GM12878 (cell line): ENCODE measurements around the gene TIPIN. TPM values are rescaled to one million over a fixed set of nuclear protein-coding genes. Genes with fewer than 3 reads are reported as not detected.

Experiments
- ATAC-seq: fragments of 200-7000 bp; cut with Tn5 transposase; 3 replicates; pipeline ENCODE4 v1.9.1; 2020; ENCODE audit warnings: mild to moderate bottlenecking, moderate library complexity
- BruUV-seq: library from RNA; stranded (reverse); fragments of 400-500 nt; replicated peaks from 2 replicates; lab custom pipeline; 2021; lab: Mats Ljungman, UMichigan
- CTCF ChIA-PET: fragments of 300-600 bp; sonication (Branson Sonifier 250); formaldehyde crosslinking; extraction: SDS; loops from one replicate; lab custom pipeline; 2021; ENCODE audit warnings: inconsistent platforms; lab: Yijun Ruan, JAX
- POLR2A ChIA-PET: fragments of 350-600 bp; formaldehyde crosslinking; extraction: SDS; loops from one replicate; lab custom pipeline; 2021; ENCODE audit warnings: inconsistent platforms; lab: Charles Lee
- RAD21 ChIA-PET: fragments of 300-600 bp; sonication (Branson Sonifier 250); formaldehyde crosslinking; loops from one replicate; lab custom pipeline; 2023; ENCODE audit warnings: antibody characterized with exemption; ENCODE audit not compliant: unreplicated experiment; lab: Charles Lee
- SMC1A ChIA-PET: fragments of 300-600 bp; sonication (Branson Sonifier 250); formaldehyde crosslinking; loops from one replicate; lab custom pipeline; 2023; ENCODE audit not compliant: unreplicated experiment, uncharacterized antibody; lab: Charles Lee
- DNase-seq: peaks from one replicate; pipeline ENCODE4 v3.0.0-alpha.2; 2011; ENCODE audit warnings: low read depth, low spot score
- FAIRE-seq: peaks from 3 replicates; lab custom pipeline; 2011; peaks lifted over from hg19 to GRCh38; lab: Jason Lieb, UNC
- H2AFZ ChIP-seq: 2 replicates; pipeline ENCODE4 v1.6.0; 2011; ENCODE audit warnings: low read depth, low read length, control low read depth; ENCODE audit not compliant: control insufficient read depth
- H3K27ac ChIP-seq: 2 replicates; pipeline ENCODE4 v1.5.1; 2011; ENCODE audit warnings: control low read depth; ENCODE audit not compliant: control insufficient read depth, insufficient read depth
- H3K27me3 ChIP-seq, 2 experiments: replicated peaks in 1 of 2; 2 replicates each; pipeline versions ENCODE4 v1.6.0 to v1.6.1; 2011; ENCODE audit warnings: low read length in 1 of 2; ENCODE audit not compliant: control insufficient read depth in 2 of 2, insufficient read depth in 2 of 2
- H3K36me3 ChIP-seq, 2 experiments: 2 replicates each; pipeline ENCODE4 v1.5.1; 2011; ENCODE audit warnings: low read length in 1 of 2; ENCODE audit not compliant: control insufficient read depth in 2 of 2, insufficient read depth in 2 of 2
- H3K4me1 ChIP-seq: 2 replicates; pipeline ENCODE4 v1.6.1; 2011; ENCODE audit warnings: mild to moderate bottlenecking, low read length, moderate library complexity, mixed read lengths; ENCODE audit not compliant: control insufficient read depth, insufficient read depth
- H3K4me2 ChIP-seq: 2 replicates; pipeline ENCODE4 v1.6.0; 2011; ENCODE audit warnings: control low read depth; ENCODE audit not compliant: control insufficient read depth, insufficient read depth
- H3K4me3 ChIP-seq: fragments of 200-600 bp; sonication (generic); 2 replicates; pipeline ENCODE4 v1.5.1; 2016
- H3K79me2 ChIP-seq: 2 replicates; pipeline ENCODE4 v1.6.0; 2011; ENCODE audit warnings: low read length; ENCODE audit not compliant: control insufficient read depth, insufficient read depth
- H3K9ac ChIP-seq: 2 replicates; pipeline ENCODE4 v1.8.0; 2011; ENCODE audit warnings: low read length, control low read depth, mixed read lengths; ENCODE audit not compliant: control insufficient read depth, insufficient read depth
- H3K9me3 ChIP-seq: replicated peaks from 3 replicates; pipeline ENCODE4 v1.5.1; 2011; ENCODE audit warnings: mild to moderate bottlenecking, low read length; ENCODE audit not compliant: control insufficient read depth, insufficient read depth
- H4K20me1 ChIP-seq: 2 replicates; pipeline ENCODE4 v1.6.0; 2011; ENCODE audit not compliant: control insufficient read depth, insufficient read depth
- ATF2 ChIP-seq: IDR thresholded peaks from 2 replicates; pipeline ENCODE4 v1.6.1; 2012; ENCODE audit warnings: low read length, inconsistent platforms
- EED ChIP-seq: sonication (generic); IDR thresholded peaks from 2 replicates; pipeline ENCODE4 v1.6.1; 2016; ENCODE audit warnings: antibody characterized with exemption, low read depth
- IKZF1 ChIP-seq: fragments of 450-650 bp; conservative IDR thresholded peaks from 2 replicates; pipeline ENCODE4 v1.6.1; 2017; ENCODE audit warnings: antibody characterized with exemption, mild to moderate bottlenecking
- IKZF2 ChIP-seq, 2 experiments: fragments of 450-650 bp; IDR thresholded peaks; 2 replicates each; pipeline ENCODE4 v1.6.1; 2017; ENCODE audit warnings: mild to moderate bottlenecking in 2 of 2, moderate library complexity in 2 of 2
- MAX ChIP-seq: IDR thresholded peaks from 2 replicates; pipeline ENCODE4 v1.6.1; 2012; ENCODE audit warnings: low read depth, low read length, improper control_type of control experiment
- MEF2A ChIP-seq: IDR thresholded peaks from 2 replicates; pipeline ENCODE4 v1.6.1; 2011; ENCODE audit warnings: low read depth, mild to moderate bottlenecking, low read length, moderate library complexity; ENCODE audit not compliant: insufficient read depth
- MLLT1 ChIP-seq: fragments of 450-650 bp; IDR thresholded peaks from 2 replicates; pipeline ENCODE4 v1.6.1; 2016; ENCODE audit warnings: mild to moderate bottlenecking
- NFIC ChIP-seq: IDR thresholded peaks from 2 replicates; pipeline ENCODE4 v1.6.1; 2012; ENCODE audit warnings: low read depth, mild to moderate bottlenecking, inconsistent platforms, low read length, moderate library complexity
- RUNX3 ChIP-seq: IDR thresholded peaks from 2 replicates; pipeline ENCODE4 v1.6.1; 2012; ENCODE audit warnings: low read length, inconsistent platforms
- SP1 ChIP-seq: IDR thresholded peaks from one replicate; pipeline ENCODE4 v1.6.1; 2011; ENCODE audit warnings: low read depth, low read length
- SREBF1 ChIP-seq: IDR thresholded peaks from 2 replicates; pipeline ENCODE4 v1.6.1; 2012; ENCODE audit warnings: mild to moderate bottlenecking, low read length
- WGBS: methylation state at CpG from one replicate; pipeline ENCODE4 v1.1.6; 2016; ENCODE audit warnings: low lambda C conversion rate; ENCODE audit not compliant: insufficient replicate concordance, insufficient coverage; ENCODE audit errors: missing lambda C conversion rate; 5-methylcytosine and 5-hydroxymethylcytosine counted together
- in situ Hi-C: fragments of 300-500 bp; cut with MboI; formaldehyde crosslinking; loops from 9 replicates; pipeline ENCODE4 v1.14.3; 2018; ENCODE audit warnings: mixed read lengths
- intact Hi-C: fragments of 100-400 bp; cut with micrococcal nuclease; formaldehyde crosslinking; loops from one replicate; pipeline ENCODE4 v1.14.2; 2022; ENCODE audit not compliant: unreplicated experiment
- polyA plus RNA-seq, 11 experiments: library from polyadenylated mRNA; depleted of rRNA in 4 of 11; unstranded in 6 of 11; stranded (reverse) in 5 of 11; fragments of >200 nt; fragmentation: Nextera tagmentation in 4 of 11; fragmentation: Illumina TruSeq in 1 of 11; extraction: Ambion mirVana in 4 of 11; extraction: Trizol in 1 of 11; gene quantifications; 1 replicate in 1 of 11; 2 replicates in 10 of 11; pipeline versions ENCODE4 v1.2.1 to v1.2.3, GENCODE V29; 2011 to 2016; ENCODE audit warnings: inconsistent platforms in 2 of 11, missing spikeins in 2 of 11, low read depth in 1 of 11
- total RNA-seq, 4 experiments: library from RNA; depleted of rRNA in 3 of 4; stranded (reverse); fragments of >200 nt in 3 of 4; fragmentation: Illumina TruSeq in 1 of 4; extraction: Trizol in 1 of 4; gene quantifications; 2 replicates each; pipeline versions ENCODE4 v1.2.1 to v1.2.3, GENCODE V29; 2013 to 2021
- TF ChIP-seq, protein P1 (sequence below): fragments of 450-650 bp; IDR thresholded peaks from 2 replicates; pipeline ENCODE4 v1.6.1; 2017; ENCODE audit warnings: low read depth, mild to moderate bottlenecking, moderate library complexity
- TF ChIP-seq, protein P2 (sequence below): fragments of 450-650 bp; IDR thresholded peaks from 2 replicates; pipeline ENCODE4 v1.6.1; 2017; ENCODE audit warnings: mild to moderate bottlenecking

Gene TIPIN
- total and polyA plus RNA-seq, 10 of the 15 experiments (the other 5 are each of a cell fraction or from before 2014, with no cell fraction given), result 21.1 to 69.2 (median 47.0) TPM

DNA sequence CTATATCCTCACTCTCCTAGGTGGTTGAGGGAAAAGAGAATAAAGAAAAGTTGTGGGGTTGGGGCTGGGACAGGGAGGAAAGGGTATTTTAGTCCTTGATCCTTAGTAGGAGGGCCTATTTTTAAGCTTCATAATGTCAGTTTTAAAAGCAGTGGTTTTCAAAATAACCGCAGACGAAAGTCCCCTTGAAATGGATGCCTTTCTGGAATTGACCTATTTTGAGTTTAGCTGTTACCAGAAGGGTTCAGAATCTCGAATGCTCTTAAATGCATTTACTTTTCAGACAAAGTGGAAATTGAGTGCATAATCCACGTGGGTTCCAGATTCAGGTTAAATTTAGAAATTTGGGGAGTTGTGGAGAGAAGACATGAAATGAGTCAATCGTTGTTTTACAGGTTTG is 46.8 kb upstream of the TIPIN start:
- ChIA-PET RAD21 (interaction anchor here (0.6 to 7.6 kb wide), 15 partner anchors 13 to 101 kb away, joined by 3 to 119 read pairs (median 5); partner anchors contain the start of genes MAP2K1, SNAPC5 and TIPIN), CTCF (interaction anchor here (0.6 to 6.0 kb wide), 13 partner anchors 10 to 710 kb away, joined by 3 to 69 read pairs (median 11); partner anchors contain the start of genes MAP2K1 and SNAPC5), SMC1A (interaction anchor here (0.7 to 8.2 kb wide), 18 partner anchors 10 to 109 kb away, joined by 3 to 95 read pairs (median 8); partner anchors contain the start of genes MAP2K1, RPL4, SNAPC5 and ZWILCH), POLR2A (interaction anchor here (0.6 to 7.6 kb wide), 13 partner anchors 10 to 109 kb away, joined by 3 to 120 read pairs (median 4); partner anchors contain the start of genes MAP2K1, RPL4, TIPIN and ZWILCH)
- peak overlapping the region; percentile 75 for H3K27ac ChIP-seq
- TF ChIP-seq MEF2A, result peak; percentile 79
- TF ChIP-seq ATF2, result 0 out of 2 replicates have a peak, but pooled peaks have one; percentile 21
- TF ChIP-seq NFIC, result peak; percentile 54; the same call in 1 of the 2 replicates
- TF ChIP-seq SP1, result no peak
- TF ChIP-seq, protein P1, sequence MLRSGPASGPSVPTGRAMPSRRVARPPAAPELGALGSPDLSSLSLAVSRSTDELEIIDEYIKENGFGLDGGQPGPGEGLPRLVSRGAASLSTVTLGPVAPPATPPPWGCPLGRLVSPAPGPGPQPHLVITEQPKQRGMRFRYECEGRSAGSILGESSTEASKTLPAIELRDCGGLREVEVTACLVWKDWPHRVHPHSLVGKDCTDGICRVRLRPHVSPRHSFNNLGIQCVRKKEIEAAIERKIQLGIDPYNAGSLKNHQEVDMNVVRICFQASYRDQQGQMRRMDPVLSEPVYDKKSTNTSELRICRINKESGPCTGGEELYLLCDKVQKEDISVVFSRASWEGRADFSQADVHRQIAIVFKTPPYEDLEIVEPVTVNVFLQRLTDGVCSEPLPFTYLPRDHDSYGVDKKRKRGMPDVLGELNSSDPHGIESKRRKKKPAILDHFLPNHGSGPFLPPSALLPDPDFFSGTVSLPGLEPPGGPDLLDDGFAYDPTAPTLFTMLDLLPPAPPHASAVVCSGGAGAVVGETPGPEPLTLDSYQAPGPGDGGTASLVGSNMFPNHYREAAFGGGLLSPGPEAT, result peak; percentile 4; the same call in 1 of the 2 replicates
- TF ChIP-seq SREBF1, result no peak
- peak; percentile 39 to 54; a peak in 2 of 4 replicates for TF ChIP-seq IKZF2 (IDR thresholded peaks at IDR 0.05)
- 0 out of 2 replicates have a peak, but pooled peaks have one; percentile 13 for TF ChIP-seq MLLT1
- no peak for TF ChIP-seq MAX
- TF ChIP-seq, protein P2, sequence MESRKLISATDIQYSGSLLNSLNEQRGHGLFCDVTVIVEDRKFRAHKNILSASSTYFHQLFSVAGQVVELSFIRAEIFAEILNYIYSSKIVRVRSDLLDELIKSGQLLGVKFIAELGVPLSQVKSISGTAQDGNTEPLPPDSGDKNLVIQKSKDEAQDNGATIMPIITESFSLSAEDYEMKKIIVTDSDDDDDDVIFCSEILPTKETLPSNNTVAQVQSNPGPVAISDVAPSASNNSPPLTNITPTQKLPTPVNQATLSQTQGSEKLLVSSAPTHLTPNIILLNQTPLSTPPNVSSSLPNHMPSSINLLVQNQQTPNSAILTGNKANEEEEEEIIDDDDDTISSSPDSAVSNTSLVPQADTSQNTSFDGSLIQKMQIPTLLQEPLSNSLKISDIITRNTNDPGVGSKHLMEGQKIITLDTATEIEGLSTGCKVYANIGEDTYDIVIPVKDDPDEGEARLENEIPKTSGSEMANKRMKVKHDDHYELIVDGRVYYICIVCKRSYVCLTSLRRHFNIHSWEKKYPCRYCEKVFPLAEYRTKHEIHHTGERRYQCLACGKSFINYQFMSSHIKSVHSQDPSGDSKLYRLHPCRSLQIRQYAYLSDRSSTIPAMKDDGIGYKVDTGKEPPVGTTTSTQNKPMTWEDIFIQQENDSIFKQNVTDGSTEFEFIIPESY, result no peak
- TF ChIP-seq RUNX3, result peak; percentile 89
- peak; percentile 75; the same call in 1 of the 2 replicates for TF ChIP-seq IKZF1
- TF ChIP-seq EED, result peak; percentile 63; the same call in 1 of the 2 replicates
- H3K4me2 ChIP-seq, result peak overlapping the region; percentile 57
- ATAC-seq, result peak; percentile 17
- peaks cover 2 to 5% of the 10 kb centered on the region in 2 experiments for H3K36me3 ChIP-seq
- H3K9ac ChIP-seq, result no peak overlapping the region
- peak overlapping the region; percentile 29; the same call in 1 of the 2 replicates for H3K4me3 ChIP-seq
- FAIRE-seq, result peak; percentile 71
- H3K9me3 ChIP-seq, result no peaks in the 10 kb centered on the region
- DNase-seq, result no peak
- no TSS peak for BruUV-seq
- no peaks in the 10 kb centered on the region for H3K27me3 ChIP-seq
- peaks cover 67% of the 10 kb centered on the region for H3K4me1 ChIP-seq
- no peak overlapping the region for H2AFZ ChIP-seq
- H4K20me1 ChIP-seq, result no peaks in the 10 kb centered on the region; the same call in none of the 2 replicates
- WGBS, result 73% methylated on average over 5 of the region's 5 CpGs
- peaks cover 99% of the 10 kb centered on the region for H3K79me2 ChIP-seq
- in situ Hi-C loops, result no loop called here
- intact Hi-C loops, result no loop called here
